Neural cell (in vitro differentiated cells): ENCODE results near the gene TULP4.

Source experiments
- EP300 ChIP-seq: fragments of 450-650 bp; conservative IDR thresholded peaks from 2 replicates; pipeline ENCODE4 v1.6.1; 2014; ENCODE audit warnings: antibody characterized with exemption, mild to moderate bottlenecking, moderate library complexity; ENCODE audit not compliant: poor library complexity, severe bottlenecking
- MXI1 ChIP-seq: fragments of 450-650 bp; conservative IDR thresholded peaks from 2 replicates; pipeline ENCODE4 v1.6.1; 2014; ENCODE audit warnings: antibody characterized with exemption, mild to moderate bottlenecking; ENCODE audit not compliant: poor library complexity, severe bottlenecking
- SMC3 ChIP-seq: fragments of 450-650 bp; conservative IDR thresholded peaks from 2 replicates; pipeline ENCODE4 v1.6.1; 2014; ENCODE audit warnings: antibody characterized with exemption, mild to moderate bottlenecking, moderate library complexity; ENCODE audit not compliant: poor library complexity
- TF ChIP-seq, protein P1 (sequence below): fragments of 450-650 bp; IDR thresholded peaks from 2 replicates; pipeline ENCODE4 v1.5.1; 2014; ENCODE audit warnings: antibody characterized with exemption, mild to moderate bottlenecking, moderate library complexity; ENCODE audit not compliant: poor library complexity, severe bottlenecking
- TF ChIP-seq, protein P2 (sequence below): IDR thresholded peaks from 2 replicates; pipeline ENCODE4 v1.6.1; 2012; ENCODE audit warnings: borderline replicate concordance

DNA sequence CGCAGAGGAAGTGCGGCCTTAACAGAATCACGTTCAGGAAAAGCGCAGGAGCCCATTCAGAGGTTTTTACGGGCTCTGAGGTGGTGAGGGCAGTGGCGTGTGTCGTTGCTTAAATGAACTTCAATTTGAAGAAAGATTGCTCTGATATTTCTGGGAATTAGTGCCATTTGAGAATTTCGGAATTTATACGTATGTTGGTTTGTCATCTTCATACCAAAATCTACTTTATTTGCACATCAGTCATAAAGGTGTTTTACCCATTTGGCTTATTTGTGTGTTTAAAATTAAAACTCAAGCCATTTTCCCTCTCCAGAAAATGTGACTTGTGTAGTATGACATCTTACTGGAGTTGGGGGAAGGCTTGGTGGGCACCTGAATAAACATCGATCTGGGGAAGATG lies 48.1 kb upstream of the TULP4 start:
- TF ChIP-seq, protein P1, sequence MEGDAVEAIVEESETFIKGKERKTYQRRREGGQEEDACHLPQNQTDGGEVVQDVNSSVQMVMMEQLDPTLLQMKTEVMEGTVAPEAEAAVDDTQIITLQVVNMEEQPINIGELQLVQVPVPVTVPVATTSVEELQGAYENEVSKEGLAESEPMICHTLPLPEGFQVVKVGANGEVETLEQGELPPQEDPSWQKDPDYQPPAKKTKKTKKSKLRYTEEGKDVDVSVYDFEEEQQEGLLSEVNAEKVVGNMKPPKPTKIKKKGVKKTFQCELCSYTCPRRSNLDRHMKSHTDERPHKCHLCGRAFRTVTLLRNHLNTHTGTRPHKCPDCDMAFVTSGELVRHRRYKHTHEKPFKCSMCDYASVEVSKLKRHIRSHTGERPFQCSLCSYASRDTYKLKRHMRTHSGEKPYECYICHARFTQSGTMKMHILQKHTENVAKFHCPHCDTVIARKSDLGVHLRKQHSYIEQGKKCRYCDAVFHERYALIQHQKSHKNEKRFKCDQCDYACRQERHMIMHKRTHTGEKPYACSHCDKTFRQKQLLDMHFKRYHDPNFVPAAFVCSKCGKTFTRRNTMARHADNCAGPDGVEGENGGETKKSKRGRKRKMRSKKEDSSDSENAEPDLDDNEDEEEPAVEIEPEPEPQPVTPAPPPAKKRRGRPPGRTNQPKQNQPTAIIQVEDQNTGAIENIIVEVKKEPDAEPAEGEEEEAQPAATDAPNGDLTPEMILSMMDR, result no peak
- no peak for TF ChIP-seq SMC3
- TF ChIP-seq, protein P2, sequence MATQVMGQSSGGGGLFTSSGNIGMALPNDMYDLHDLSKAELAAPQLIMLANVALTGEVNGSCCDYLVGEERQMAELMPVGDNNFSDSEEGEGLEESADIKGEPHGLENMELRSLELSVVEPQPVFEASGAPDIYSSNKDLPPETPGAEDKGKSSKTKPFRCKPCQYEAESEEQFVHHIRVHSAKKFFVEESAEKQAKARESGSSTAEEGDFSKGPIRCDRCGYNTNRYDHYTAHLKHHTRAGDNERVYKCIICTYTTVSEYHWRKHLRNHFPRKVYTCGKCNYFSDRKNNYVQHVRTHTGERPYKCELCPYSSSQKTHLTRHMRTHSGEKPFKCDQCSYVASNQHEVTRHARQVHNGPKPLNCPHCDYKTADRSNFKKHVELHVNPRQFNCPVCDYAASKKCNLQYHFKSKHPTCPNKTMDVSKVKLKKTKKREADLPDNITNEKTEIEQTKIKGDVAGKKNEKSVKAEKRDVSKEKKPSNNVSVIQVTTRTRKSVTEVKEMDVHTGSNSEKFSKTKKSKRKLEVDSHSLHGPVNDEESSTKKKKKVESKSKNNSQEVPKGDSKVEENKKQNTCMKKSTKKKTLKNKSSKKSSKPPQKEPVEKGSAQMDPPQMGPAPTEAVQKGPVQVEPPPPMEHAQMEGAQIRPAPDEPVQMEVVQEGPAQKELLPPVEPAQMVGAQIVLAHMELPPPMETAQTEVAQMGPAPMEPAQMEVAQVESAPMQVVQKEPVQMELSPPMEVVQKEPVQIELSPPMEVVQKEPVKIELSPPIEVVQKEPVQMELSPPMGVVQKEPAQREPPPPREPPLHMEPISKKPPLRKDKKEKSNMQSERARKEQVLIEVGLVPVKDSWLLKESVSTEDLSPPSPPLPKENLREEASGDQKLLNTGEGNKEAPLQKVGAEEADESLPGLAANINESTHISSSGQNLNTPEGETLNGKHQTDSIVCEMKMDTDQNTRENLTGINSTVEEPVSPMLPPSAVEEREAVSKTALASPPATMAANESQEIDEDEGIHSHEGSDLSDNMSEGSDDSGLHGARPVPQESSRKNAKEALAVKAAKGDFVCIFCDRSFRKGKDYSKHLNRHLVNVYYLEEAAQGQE, result no peak
- TF ChIP-seq MXI1, result no peak
- TF ChIP-seq EP300, result no peak
